GM18499 (cell line): ENCODE data around the gene GIMAP8.
A peak's percentile ranks its signal among the peaks of the same experiment; 100 is the strongest.

Source experiments
- ATAC-seq: cut with Tn5 transposase; IDR thresholded peaks from one replicate; pipeline ENCODE4 v1.9.1; 2021; ENCODE audit warnings: moderate number of reproducible peaks; ENCODE audit not compliant: insufficient read depth, unreplicated experiment

Gene GIMAP8

DNA sequence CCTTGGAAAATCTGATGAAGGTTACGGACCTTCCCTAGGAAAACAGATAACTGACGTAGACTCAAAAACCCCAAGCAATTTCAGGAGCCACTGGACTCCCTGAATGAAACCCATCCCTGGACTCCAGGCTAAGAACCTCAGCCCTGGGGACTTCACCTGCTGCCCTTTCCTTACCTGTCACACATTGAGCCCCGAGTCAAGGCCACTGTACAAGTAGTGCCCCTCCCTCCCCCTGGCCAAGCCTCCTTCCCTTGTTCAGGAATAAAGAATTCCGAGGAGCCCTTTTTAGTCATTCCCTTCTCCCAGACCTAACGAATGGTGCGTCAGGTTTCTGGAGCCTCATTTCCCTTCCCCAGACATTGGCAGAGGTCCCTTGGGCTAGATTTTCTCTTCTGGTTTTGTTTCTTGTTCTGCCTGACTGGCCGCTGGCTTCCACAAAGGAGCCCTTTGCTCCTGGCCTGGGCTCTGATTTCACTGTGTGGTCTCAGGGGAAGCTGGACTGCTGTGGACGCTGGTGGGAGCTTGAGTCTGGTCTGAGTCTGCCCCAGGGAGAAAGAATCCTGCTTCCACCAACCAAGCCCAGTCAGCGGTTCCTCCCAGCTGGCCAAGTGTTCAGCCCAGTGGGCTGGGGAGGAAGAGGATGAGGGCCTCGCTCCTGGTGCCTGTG is 39.6 kb upstream of the GIMAP8 start:
- no peak for ATAC-seq

DNA sequence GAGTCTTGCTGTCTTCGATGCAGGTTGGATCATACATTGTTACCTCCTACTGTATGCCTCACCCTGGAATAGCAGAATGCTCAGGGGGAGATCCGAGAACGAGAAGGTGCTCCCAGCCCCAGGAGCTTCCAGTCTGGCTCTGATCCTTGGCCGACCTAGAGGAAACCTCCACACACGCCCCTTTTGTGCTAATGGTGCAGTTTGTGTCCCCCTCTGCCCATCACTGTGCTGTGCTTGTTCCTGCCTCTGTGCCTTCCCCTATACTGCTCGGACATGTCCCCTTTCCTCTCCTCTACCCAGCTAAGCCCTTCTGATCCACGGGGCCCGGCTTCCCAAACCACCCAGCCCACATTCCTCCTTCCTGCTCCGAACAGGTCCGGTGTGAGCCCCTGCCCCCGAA is 38.8 kb upstream of the GIMAP8 start:
- ATAC-seq: no peak

DNA sequence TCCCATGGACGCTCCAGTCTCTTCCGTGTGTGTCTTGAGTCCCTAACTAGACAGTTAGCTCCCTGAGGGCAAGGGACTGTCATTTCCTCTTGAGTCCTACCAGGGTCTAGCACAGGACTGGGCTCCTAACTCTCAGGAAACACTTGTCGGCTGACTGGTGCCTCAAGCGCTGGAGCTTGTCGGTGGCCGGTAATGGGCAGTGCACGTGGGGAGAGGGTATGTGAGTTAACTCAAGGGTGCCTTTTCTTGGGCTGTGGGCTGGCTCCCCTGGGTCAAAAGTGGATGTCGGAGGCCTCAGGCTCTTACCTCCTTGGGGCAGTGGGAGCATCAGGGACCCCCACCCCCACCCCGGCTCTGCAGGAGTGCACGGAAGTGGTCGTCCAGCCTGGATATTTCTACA is 38.4 kb upstream of the GIMAP8 start:
- ATAC-seq: no peak

DNA sequence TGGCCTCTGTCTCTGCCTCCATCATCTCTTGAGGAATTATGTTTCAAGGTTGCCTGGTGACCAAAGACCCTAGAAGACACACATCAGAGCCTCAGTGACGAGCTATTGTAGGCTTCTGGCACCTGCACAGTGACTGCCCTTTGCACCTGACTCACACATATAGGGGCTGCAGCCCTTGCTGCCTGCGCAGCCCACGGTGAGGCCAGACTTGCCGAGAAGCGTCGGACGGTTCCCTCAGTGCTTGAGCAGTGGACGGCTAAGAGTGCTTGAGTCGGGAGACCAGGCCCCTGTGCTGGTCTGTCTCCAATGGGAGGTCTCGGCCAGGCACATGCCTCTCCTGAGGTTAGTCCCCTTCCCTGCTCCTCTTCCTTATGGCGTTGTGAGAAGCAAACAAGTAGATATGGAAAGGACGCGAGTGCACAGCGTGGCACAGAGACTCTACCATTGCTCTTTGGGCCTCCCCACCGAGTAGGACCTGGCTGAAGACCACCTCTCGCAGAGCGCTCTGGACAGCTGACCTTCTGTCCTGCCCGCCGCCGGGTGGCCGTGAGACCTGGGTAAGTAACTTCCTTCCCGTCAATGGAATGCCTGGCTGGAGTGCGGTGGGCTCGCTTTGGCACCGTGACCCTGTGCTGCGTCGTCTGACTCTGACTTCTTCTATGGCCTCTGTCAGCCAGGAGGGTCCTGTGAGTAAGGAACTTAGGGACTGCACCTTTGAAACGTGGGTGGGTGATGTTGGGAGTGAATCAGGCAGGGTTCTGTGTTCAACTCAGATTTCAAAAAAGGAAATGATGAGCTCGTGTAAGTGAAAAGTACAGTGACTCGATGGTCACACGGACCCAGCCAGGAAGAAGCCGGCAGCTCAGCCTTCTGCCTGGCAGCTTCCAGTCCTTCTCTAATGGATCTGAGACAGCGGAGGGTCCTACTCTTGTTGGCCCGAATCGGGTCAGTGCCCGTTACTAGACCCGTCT is 37.6 kb upstream of the GIMAP8 start:
- no peak for ATAC-seq

DNA sequence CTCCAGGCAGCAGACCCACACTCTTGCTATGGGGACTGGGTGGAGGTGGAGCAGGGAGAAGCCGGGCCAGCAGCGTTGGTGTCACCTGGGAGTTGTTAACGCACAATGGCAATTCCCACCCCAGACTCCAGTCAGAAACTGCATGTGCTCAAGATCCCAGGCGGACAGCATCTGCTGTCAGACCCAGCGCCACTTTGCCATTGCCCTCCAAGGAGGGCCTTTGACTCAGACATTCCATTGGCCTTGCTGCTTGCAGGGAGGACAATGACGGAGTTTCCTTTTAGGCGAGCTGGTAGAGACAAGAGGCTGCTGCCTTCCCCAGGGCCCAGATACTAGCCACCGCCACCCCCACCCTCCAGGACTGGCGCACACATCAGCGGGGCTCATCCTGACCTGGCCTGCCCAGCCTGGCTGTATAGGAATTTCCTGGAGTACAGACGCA is 36.8 kb upstream of the GIMAP8 start:
- no peak for ATAC-seq

DNA sequence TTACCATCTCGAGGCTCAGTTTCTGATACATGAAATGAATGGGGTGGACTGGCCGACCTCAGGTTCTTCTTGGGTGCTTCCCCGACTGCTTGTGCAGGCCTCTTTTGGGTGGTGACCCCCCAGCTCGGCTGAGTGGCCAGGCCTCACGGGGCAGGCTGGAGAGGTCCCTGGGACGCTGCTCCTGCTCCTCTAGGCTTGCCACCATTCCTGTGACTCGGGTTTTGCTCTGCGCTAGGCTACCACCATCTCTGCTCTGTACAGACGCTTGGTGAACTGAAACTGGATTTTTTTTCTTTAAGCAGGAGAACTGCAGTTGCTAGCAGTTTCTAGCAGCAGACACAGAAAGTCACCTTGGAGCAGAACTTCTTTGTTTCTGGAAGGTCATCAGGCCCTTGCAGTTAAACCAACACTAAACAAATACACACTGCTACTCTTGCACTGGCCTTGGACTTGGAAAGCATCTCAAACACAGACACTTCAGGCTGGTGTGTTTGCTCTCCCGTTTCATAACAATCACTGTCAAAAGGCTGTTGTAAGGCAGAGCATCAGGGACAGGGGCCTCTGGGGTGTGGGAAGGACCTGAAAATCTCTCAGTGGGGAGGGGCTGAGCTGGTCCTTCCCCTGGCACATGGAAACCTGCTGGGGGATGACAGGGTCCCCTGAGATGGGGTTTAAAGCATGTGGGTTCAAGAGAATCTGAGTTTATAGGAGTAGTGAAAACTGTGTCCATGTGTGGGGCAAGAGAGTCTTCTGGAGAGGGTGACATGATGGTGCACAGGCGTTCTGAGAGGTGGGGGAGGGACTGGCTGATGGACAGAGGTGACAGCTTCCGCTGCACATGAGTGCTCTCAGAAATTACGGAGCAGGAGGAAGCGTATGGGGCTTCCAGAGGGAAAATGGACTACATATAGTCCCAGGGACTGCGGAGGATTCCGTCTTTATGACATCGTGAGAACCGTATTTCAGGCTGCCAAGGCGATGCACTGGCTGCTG is 35.0 kb upstream of the GIMAP8 start:
- ATAC-seq: no peak

DNA sequence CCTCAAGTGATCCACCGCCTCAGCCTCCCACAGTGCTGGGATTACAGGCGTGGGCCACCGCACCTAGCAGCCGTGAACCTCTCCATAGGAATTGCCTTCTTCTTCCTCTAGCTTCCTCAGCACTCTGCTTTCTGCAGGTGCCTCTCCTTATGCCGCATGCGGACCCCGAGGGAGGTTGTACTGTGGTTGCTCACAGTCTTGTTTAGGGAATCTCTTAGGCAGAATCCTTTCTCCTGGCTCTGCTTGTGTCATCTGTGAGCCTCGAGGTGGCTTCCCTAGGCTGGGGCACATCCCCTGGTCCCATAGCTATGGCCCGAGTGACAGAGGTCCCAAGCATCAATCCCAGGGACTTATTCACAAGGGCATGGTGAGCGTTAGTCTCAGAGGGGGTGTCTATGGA is 33.2 kb upstream of the GIMAP8 start:
- ATAC-seq: no peak

DNA sequence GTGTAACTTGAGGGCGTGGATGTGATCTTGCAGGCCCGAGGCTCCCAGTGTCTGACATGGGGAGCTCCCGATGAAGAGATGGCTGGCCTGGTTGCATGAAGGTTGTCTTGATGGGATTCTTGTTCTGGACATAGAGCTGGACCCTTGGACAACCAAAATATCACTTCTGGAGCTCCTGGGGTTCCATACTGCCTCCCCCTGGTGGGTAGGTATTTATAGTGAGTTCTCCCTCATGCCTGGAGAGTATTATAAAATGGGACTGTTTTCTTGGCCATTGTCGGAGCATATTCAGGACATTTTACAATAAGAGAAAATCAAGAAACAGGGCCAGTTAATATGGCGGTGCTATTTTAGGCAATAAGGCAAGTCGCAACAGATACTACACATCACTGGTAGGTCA is 32.6 kb upstream of the GIMAP8 start:
- no peak for ATAC-seq

DNA sequence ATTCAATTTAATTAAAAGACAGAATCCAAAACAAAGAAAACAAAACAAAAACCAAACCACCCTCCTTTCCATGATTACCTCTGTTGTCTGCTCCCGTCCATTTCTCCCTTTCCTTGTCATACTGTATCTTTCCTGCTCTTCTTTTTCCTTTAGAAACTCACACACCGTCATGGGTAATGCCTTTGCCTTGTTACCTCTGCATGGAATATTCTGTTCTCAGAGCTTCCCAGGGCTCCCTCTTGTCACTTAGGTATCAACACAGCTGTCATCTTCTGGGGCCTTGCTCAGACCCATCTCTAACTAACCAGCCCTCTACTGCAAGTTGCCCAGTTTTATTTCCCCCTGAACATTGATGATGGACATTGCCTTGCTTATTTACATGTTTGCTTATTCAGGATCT is 30.2 kb upstream of the GIMAP8 start:
- ATAC-seq: no peak

DNA sequence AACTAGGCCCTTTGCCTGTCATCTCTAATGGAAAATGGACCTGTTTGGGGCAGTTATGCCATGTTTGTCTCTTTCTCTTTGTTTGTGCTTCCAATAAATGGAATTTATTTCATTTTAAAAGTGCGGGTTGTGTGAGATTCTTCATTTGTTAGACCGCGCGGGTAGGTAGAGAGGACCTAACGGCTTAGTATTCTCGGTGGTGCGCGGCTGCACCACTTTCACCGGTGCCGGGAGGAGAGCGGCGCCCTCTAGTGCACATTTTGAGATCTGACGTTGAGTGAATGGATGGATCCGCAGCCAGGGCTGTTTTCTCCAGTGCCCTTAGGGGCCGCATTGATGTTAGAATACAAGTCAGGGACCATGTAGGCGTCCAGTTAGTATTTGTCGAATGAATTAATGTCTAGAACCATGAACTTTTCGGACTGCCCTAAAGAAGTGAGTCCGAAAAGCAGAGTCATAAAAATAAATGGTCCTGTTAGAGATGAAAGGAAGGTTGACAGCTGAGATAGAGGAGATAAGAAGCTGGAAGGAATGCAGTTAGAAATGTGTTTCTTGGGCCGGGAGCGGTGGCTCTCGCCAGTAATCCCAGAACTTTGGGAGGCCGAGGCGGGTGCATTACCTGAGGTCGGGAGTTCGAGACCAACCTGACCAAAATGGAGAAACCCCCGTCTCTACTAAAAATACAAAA is 29.3 kb upstream of the GIMAP8 start:
- ATAC-seq: peak; percentile 79

DNA sequence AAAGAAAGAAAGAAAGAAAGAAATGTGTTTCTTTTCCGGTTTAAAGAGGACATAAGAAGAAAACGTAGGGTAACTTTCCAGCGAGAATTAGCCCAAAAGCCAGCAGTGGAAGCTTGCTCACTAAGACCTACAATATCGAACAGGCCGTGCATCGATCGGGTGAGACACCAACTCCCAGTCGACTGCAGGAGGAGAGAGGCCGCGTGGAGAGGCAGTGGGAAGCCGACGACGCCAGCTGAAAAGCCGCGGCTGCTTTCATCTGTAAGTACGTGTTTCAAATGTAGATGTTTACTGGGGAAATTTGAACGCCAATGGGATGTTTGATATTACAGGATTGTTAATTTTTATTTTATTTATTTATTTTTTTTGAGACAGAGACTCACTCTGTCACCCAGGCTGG is 28.6 kb upstream of the GIMAP8 start:
- ATAC-seq: no peak

DNA sequence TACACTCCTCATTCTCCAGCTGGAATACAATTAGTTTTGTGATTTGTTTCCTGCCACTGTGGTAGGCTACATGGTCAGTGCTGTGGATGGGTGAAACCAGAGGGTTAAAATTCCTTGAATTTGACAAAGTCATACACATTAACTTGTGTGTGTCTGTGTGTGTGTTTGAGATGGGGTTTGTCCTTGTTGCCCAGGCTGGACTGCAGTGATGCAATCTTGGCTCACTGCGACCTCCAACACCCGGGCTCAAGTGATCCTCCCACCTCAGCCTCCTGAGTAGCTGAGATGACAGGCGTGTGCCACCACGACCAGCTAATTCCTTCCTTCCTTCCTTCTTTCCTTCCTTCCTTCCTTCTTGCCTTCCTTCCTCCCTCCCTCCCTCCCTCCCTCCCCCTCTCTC is 24.8 kb upstream of the GIMAP8 start:
- no peak for ATAC-seq

DNA sequence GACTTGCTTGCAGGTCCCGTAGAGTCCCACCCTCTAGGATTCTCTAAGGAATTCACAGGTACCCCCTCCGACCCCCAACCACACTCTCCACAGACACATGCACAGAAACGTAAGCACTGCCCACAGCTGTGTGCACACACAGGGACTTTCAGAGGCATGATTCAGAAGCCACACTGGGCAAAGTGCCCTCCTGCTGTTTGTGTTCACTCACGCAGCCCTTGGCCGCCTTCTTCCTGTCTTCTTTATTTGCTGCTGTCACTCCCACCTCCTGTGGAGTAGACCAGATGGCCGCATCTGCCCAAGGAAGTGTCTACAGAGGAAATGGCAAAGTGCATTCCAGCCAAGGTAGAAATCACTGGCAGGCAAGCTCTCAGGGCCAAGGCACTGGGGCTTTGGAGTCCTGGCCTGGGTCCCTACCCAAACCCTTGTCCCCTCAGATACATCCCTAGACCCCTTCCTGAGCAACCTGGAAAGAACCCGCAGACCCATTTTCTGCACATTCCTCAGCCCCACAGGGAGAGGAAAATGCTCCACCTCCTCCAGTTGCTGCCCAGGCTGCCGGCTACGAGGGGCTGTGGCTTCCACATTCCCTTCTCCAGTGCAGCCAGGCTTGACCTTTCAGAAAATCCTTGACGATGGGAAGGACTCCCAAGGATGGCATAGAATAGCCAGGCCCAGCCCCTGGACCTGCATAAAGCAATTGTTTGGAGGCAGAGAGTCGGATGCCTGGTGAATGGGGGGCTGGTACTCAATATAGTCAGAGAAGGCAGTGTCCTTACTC is 21.6 kb upstream of the GIMAP8 start:
- ATAC-seq: no peak

DNA sequence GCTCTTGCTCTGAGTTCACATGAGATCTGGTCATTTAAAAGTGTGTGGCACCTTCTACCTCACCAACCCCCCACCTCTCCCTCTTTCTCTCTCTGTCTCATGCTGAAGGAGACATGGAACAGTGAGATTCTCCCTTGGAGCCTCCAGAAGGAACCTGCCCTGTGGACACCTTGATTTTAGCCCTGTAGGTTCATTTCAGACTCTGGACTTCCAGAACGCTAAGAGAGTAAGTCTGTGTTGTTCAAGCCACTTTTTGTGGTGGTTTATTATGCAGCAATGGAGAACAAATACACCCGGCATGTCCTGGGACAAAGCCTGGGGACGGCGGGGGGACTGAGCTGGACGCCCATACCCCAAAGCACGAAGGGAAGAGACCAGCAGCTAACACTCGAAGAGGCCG is 20.7 kb upstream of the GIMAP8 start:
- ATAC-seq: no peak

DNA sequence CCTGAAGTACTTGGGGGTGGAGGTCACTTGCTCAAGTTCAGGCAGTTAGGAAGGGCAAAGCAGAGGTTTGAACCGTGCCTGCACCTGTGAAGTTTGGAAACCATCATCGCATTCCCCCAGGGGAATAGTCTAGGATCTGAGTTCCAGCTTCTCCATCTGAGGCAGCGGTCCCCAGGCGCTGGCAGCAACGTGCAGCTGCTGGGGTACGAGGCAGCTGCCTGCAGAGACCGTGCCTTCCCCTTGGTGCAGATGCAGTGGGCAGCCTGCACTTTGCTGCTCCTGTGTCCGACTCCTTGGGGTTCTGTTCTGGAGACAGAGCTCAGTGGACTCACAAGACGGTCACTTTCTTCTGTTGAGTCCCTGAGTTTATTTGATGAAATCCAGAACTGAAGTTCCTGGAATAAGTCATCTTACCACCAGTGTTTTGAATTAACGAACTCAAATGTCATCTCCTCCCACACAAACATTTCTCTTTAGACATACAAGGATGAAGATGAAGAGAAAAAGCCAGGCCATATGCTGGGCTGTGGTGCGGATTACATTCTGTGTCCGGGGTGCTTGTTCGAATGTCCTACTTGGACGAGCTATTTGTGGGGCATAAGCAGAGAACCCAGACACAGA is 19.9 kb upstream of the GIMAP8 start:
- ATAC-seq: no peak

DNA sequence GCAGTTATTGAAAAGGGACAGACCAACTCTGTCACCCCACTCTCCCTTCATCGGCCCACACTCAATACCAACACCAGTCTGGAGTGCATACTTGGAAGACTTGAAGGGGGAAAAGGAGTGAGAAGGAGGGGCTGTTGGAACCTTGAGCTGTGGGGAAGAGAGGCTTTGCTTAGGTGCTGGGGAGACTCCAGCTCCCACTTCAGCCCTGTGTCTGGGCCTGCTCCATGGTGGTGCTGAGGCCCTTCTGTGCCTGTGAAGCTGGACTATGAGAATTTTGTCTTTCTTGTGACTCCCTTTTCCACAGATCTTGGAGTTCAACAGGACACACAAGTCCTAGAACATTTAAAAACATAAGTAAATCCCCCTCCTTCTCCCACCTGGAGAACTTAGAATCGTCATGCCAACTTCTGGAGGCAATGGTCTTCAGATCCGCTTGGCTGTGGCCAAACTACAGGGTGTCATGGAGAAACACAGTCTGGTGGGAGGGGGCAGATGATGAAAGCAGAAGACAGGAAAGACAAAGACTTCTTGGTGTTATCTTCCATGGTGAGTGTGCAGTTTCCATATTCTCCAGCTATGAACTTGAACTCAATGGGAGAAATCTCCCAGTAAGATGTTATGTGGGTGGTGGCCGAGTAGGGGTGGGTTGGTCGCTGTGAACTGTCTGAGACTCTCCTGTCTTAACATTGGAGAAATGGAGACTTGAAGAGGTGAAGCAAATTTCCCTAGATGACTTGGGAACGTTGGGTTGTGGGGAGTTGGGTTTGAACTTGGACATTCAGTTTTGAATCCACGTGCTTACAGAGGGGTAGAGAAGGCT is 18.4 kb upstream of the GIMAP8 start:
- no peak for ATAC-seq

DNA sequence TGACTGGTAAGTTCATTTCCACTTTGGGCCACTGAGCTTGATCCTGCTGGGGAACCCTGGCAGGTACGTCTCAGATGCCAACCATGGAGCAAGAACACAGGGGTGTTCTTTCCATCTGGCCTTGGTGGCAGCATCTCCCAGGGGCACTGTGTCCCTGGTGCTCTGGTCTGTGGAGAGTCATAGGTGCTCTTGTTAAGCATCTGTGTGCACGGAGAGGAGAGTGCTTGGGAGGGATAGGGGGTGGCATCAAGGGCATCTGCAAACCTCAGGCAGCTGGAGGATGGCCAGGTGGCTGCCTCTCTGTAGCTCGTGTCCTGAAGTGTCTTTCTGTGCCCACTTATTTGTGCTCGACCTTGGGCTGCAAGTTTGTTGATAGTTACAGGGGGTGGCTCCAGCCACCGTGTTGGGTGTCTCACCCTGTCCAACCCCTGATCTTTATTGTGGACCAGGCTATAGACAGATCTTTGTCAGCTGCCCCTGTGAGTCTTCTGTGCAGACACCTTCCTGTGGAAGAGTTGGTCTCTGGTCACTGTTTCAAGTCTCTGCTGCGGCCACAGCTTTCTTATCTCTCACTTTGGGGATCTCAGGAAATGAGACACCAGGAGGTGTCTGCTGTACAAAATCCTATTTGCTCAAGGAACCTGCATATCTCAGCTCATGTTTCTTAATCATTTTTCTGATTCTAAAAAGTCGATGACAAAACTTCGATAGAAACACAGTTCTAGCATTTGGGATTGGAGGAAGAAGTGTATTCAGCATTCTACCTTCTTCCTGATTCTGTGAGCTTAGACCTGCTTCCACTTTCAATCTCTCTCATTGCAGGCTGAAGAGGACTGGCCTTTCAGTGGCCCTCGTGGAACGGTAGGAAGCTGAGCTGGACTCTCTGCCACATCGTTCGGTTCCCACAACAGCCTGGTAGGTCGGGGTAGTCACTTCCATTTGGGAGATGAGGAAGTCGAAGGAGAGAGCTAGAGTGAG is 17.2 kb upstream of the GIMAP8 start:
- no peak for ATAC-seq
